Mesendoderm (in vitro differentiated cells): ENCODE measurements around the gene GRIK4.

Source experiments
- DNase-seq: peaks from one replicate; pipeline ENCODE4 v3.0.0; 2013
- H2AK5ac ChIP-seq: 2 replicates; pipeline ENCODE4 v1.6.1; 2013; ENCODE audit warnings: low read length, inconsistent platforms
- H2BK120ac ChIP-seq: 2 replicates; pipeline ENCODE4 v1.6.1; 2013; ENCODE audit warnings: low read depth, mild to moderate bottlenecking, low read length, moderate library complexity, mixed read lengths
- H2BK15ac ChIP-seq: replicated peaks from 2 replicates; pipeline ENCODE4 v1.6.1; 2013; ENCODE audit warnings: low read depth, mild to moderate bottlenecking, moderate library complexity
- H2BK5ac ChIP-seq: 2 replicates; pipeline ENCODE4 v1.6.1; 2013; ENCODE audit warnings: low read length, inconsistent platforms
- H3K18ac ChIP-seq: 2 replicates; pipeline ENCODE4 v1.6.1; 2013; ENCODE audit warnings: mild to moderate bottlenecking, low read length, mixed read lengths
- H3K23ac ChIP-seq: one replicate; pipeline ENCODE4 v1.6.1; 2013; ENCODE audit warnings: low read length
- H3K27ac ChIP-seq: 2 replicates; pipeline ENCODE4 v1.5.1; 2013; ENCODE audit warnings: low read depth, mild to moderate bottlenecking, inconsistent platforms, low read length, moderate library complexity
- H3K27me3 ChIP-seq: 2 replicates; pipeline ENCODE4 v1.6.1; 2013; ENCODE audit warnings: low read length, control low read depth, mild to moderate bottlenecking, inconsistent platforms; ENCODE audit not compliant: insufficient read depth, poor library complexity
- H3K36me3 ChIP-seq: 2 replicates; pipeline ENCODE4 v1.6.1; 2013; ENCODE audit warnings: low read length, inconsistent platforms; ENCODE audit not compliant: control insufficient read depth, insufficient read depth
- H3K4ac ChIP-seq: one replicate; pipeline ENCODE4 v1.6.1; 2013; ENCODE audit warnings: low read depth, mild to moderate bottlenecking, low read length, moderate library complexity
- H3K4me1 ChIP-seq: 2 replicates; pipeline ENCODE4 v1.6.1; 2013; ENCODE audit warnings: low read depth, low read length, inconsistent platforms; ENCODE audit not compliant: control insufficient read depth
- H3K4me2 ChIP-seq: 2 replicates; pipeline ENCODE4 v1.6.1; 2013; ENCODE audit warnings: low read length
- H3K4me3 ChIP-seq: 2 replicates; pipeline ENCODE4 v1.5.1; 2013; ENCODE audit warnings: mild to moderate bottlenecking, low read length
- H3K56ac ChIP-seq: one replicate; pipeline ENCODE4 v1.6.1; 2013; ENCODE audit warnings: low read length
- H3K79me1 ChIP-seq: 2 replicates; pipeline ENCODE4 v1.6.1; 2013; ENCODE audit warnings: low read length, inconsistent platforms
- H3K79me2 ChIP-seq: 2 replicates; pipeline ENCODE4 v1.6.1; 2013; ENCODE audit warnings: mild to moderate bottlenecking, low read length; ENCODE audit not compliant: control insufficient read depth, insufficient read depth
- H3K9ac ChIP-seq: 2 replicates; pipeline ENCODE4 v1.6.1; 2013; ENCODE audit warnings: low read length, inconsistent platforms
- H4K5ac ChIP-seq: one replicate; pipeline ENCODE4 v1.6.1; 2013; ENCODE audit warnings: low read length
- H4K8ac ChIP-seq: one replicate; pipeline ENCODE4 v1.6.1; 2013; ENCODE audit warnings: low read depth, mild to moderate bottlenecking, control low read depth, low read length, moderate library complexity
- WGBS: extraction: QIAGEN DNeasy Blood & Tissue Kit; methylation state at CpG from one replicate; pipeline ENCODE4 v1.1.7; 2013; ENCODE audit warnings: low lambda C conversion rate, missing lambda C conversion rate; ENCODE audit not compliant: insufficient coverage; ENCODE audit errors: extremely low coverage; 5-methylcytosine and 5-hydroxymethylcytosine counted together

Gene GRIK4

DNA sequence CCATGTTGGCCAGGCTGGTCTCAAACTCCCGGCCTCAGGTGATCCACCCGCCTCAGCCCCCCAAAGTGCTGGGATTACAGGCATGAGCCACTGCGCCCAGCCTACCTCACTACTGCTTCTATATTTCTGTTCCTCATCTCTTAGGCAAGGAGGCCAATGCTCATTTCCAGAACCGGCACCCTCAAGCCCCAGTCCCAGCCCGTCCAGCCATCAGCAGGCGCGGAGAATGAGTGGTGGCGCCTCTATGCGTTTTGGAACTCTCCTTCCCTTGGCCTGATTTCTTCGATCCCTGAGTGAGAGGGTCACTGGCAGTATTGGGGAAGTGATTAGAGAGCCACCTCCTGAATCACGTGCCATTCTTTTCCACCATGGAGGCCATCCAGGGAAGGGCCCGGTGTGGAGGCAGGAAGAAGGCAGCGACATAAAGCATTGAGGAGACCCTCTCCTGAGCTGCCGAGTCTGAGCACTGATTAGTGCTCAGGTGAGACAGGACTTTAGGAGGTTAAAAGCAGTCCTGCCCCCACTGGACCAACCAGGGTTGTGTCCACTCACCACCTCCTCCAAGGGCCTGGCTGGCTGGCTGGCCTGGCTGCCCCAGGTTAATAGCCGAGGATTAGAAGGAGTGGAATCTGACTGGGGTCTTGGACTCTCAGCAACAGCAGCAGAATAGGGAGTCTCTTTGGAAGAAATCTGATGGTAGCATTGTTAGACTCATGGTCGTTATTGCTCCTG lies 8.7 kb downstream of the GRIK4 start:
- H3K79me1 ChIP-seq, result no peaks in the 10 kb centered on the region
- H3K4me2 ChIP-seq, result no peak overlapping the region
- H3K27me3 ChIP-seq, result no peaks in the 10 kb centered on the region
- no peak overlapping the region for H2BK5ac ChIP-seq
- no peak overlapping the region for H2AK5ac ChIP-seq
- no peak overlapping the region for H4K5ac ChIP-seq
- no peak overlapping the region for H2BK15ac ChIP-seq
- H3K4ac ChIP-seq, result no peak overlapping the region
- H3K36me3 ChIP-seq, result no peaks in the 10 kb centered on the region
- H3K4me1 ChIP-seq, result peaks cover 4% of the 10 kb centered on the region
- H3K56ac ChIP-seq, result no peak overlapping the region
- no peak overlapping the region for H3K27ac ChIP-seq
- no peak overlapping the region for H3K23ac ChIP-seq
- no peak overlapping the region for H3K9ac ChIP-seq
- WGBS, result no CpG with 5 or more reads among the region's 16 CpGs
- H3K18ac ChIP-seq, result no peak overlapping the region
- no peak overlapping the region for H3K4me3 ChIP-seq
- H2BK120ac ChIP-seq, result no peak overlapping the region
- DNase-seq, result no peak
- H3K79me2 ChIP-seq, result no peaks in the 10 kb centered on the region
- no peak overlapping the region for H4K8ac ChIP-seq

DNA sequence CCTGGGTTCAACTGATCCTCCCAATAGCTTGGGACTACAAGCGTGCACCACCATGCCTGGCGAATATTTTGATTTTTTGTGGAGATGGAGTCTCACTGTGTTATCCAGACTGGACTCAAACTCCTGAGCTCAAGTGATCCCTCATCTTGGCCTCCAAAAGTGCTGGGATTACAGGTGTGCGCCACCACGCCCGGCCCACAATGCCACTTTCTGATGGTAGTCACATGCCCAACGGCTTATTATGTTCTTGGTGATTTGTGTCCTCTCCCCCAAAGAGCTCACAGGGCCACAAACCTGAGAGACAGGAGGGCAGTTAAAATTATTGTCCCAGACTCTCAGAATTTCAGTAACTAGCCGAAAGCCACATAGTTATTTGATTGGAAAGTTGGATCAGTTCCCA lies 9.6 kb downstream of the GRIK4 start:
- WGBS, result no CpG with 5 or more reads among the region's 7 CpGs
- H3K27me3 ChIP-seq, result no peaks in the 10 kb centered on the region
- H2AK5ac ChIP-seq, result no peak overlapping the region
- H2BK15ac ChIP-seq, result no peak overlapping the region
- peaks cover 4% of the 10 kb centered on the region for H3K4me1 ChIP-seq
- no peak overlapping the region for H3K4me2 ChIP-seq
- no peak overlapping the region for H3K23ac ChIP-seq
- H4K8ac ChIP-seq, result no peak overlapping the region
- no peak overlapping the region for H2BK120ac ChIP-seq
- no peaks in the 10 kb centered on the region for H3K36me3 ChIP-seq
- H3K9ac ChIP-seq, result no peak overlapping the region
- no peak overlapping the region for H2BK5ac ChIP-seq
- no peak overlapping the region for H3K4ac ChIP-seq
- H3K79me2 ChIP-seq, result no peaks in the 10 kb centered on the region
- H3K4me3 ChIP-seq, result no peak overlapping the region
- DNase-seq, result no peak
- no peak overlapping the region for H3K27ac ChIP-seq
- no peak overlapping the region for H3K56ac ChIP-seq
- no peaks in the 10 kb centered on the region for H3K79me1 ChIP-seq
- no peak overlapping the region for H4K5ac ChIP-seq
- no peak overlapping the region for H3K18ac ChIP-seq

GRCh38 chr11:120522021-120522420 lies 10.5 kb downstream of the GRIK4 start:
- Histone ChIP-seq H3K4me3 (no peak overlapping the region), H2BK120ac (no peak overlapping the region), H2BK15ac (no peak overlapping the region), H3K79me1 (no peaks in the 10 kb centered on the region), H4K8ac (no peak overlapping the region), H3K27me3 (no peaks in the 10 kb centered on the region), H3K27ac (no peak overlapping the region), H4K5ac (no peak overlapping the region), H3K18ac (no peak overlapping the region), H3K56ac (no peak overlapping the region), H3K4ac (no peak overlapping the region), H2AK5ac (no peak overlapping the region), H3K36me3 (no peaks in the 10 kb centered on the region), H3K9ac (no peak overlapping the region), H3K79me2 (no peaks in the 10 kb centered on the region), H3K23ac (no peak overlapping the region), H2BK5ac (no peak overlapping the region), H3K4me2 (no peak overlapping the region), H3K4me1 (peaks cover 4% of the 10 kb centered on the region)
- no peak for DNase-seq
- no CpG with 5 or more reads among the region's 11 CpGs for WGBS

DNA sequence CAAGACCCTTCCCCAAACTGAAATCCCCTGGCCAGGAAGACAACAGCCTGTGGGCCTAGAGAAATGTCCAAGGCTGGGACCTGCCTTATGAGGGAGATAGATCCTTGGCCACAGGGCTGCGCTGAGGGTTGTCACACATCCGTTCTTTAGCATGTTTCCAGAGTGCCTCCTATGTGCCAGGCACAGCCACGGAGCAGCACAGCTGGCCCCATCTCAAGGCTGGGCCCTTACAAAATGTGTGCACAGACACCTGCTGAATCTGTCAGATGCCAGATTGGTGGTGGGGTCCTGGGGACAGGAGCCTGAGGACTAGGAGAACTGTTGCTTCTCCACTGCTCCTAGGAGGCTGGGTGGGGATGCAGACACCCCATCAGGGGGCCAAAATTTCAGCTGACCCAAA lies 11.2 kb downstream of the GRIK4 start:
- no peak overlapping the region for H3K9ac ChIP-seq
- H2BK15ac ChIP-seq, result no peak overlapping the region
- H2BK120ac ChIP-seq, result no peak overlapping the region
- H4K5ac ChIP-seq, result no peak overlapping the region
- no peak overlapping the region for H3K4me2 ChIP-seq
- no peak overlapping the region for H2BK5ac ChIP-seq
- H3K79me2 ChIP-seq, result no peaks in the 10 kb centered on the region
- H3K56ac ChIP-seq, result no peak overlapping the region
- DNase-seq, result no peak
- no peak overlapping the region for H4K8ac ChIP-seq
- no peak overlapping the region for H3K18ac ChIP-seq
- WGBS, result no CpG with 5 or more reads among the region's 3 CpGs
- H3K36me3 ChIP-seq, result no peaks in the 10 kb centered on the region
- H3K4me3 ChIP-seq, result no peak overlapping the region
- H3K79me1 ChIP-seq, result no peaks in the 10 kb centered on the region
- H3K4ac ChIP-seq, result no peak overlapping the region
- H3K27me3 ChIP-seq, result no peaks in the 10 kb centered on the region
- H3K27ac ChIP-seq, result no peak overlapping the region
- H3K4me1 ChIP-seq, result peaks cover 2% of the 10 kb centered on the region
- H2AK5ac ChIP-seq, result no peak overlapping the region
- no peak overlapping the region for H3K23ac ChIP-seq

DNA sequence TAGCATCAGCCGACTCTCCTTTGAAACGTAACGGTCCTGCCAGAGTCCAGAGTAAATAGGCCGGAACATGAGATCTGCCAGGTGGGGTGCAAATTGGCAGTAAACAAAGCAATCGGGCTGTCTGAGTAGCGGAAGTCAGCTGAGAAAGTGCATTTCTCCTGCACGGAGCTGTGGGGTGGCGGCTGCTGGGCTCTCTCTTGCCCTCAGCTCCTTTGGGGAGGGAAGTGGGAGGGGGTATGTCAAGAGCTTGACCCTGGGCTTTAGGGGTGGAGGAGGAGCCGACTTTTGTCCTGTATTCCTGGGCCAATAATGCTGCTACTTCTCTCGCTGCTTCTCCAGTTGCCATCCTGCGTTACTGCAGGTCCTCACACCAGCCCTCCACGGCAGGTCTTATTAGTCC lies 11.6 kb downstream of the GRIK4 start:
- H3K56ac ChIP-seq, result no peak overlapping the region

GRCh38 chr11:120524536-120525085 lies 13.1 kb downstream of the GRIK4 start:
- Histone ChIP-seq H3K4me3 (no peak overlapping the region), H3K4me1 (peaks cover 2% of the 10 kb centered on the region), H2AK5ac (no peak overlapping the region), H3K36me3 (no peaks in the 10 kb centered on the region), H3K4me2 (no peak overlapping the region), H2BK5ac (no peak overlapping the region), H3K79me1 (no peaks in the 10 kb centered on the region), H3K27me3 (no peaks in the 10 kb centered on the region), H4K5ac (no peak overlapping the region), H3K18ac (no peak overlapping the region), H3K4ac (no peak overlapping the region), H3K23ac (peak overlapping the region; percentile 50), H2BK15ac (no peak overlapping the region), H3K9ac (no peak overlapping the region), H3K56ac (no peak overlapping the region), H3K79me2 (no peaks in the 10 kb centered on the region), H3K27ac (no peak overlapping the region), H2BK120ac (no peak overlapping the region), H4K8ac (no peak overlapping the region)
- no CpG with 5 or more reads among the region's 9 CpGs for WGBS
- DNase-seq, result no peak

More for the DNA sequence above, 11.6 kb downstream of the GRIK4 start:
- H3K4ac ChIP-seq, result no peak overlapping the region
- H3K79me1 ChIP-seq, result no peaks in the 10 kb centered on the region
- H4K5ac ChIP-seq, result no peak overlapping the region
- H3K18ac ChIP-seq, result no peak overlapping the region
- H3K4me3 ChIP-seq, result no peak overlapping the region
- peaks cover 2% of the 10 kb centered on the region for H3K4me1 ChIP-seq
- H3K79me2 ChIP-seq, result no peaks in the 10 kb centered on the region
- no peak overlapping the region for H3K9ac ChIP-seq
- no peak overlapping the region for H4K8ac ChIP-seq
- H3K27me3 ChIP-seq, result no peaks in the 10 kb centered on the region
- H2BK5ac ChIP-seq, result no peak overlapping the region
- no peak overlapping the region for H3K23ac ChIP-seq
- H2AK5ac ChIP-seq, result no peak overlapping the region
- no peaks in the 10 kb centered on the region for H3K36me3 ChIP-seq
- whole genome bisulfite sequencing, result no CpG with 5 or more reads among the region's 12 CpGs
- no peak overlapping the region for H2BK120ac ChIP-seq
- no peak overlapping the region for H2BK15ac ChIP-seq
- no peak for DNase-seq
- no peak overlapping the region for H3K27ac ChIP-seq
- H3K4me2 ChIP-seq, result no peak overlapping the region
